ENCODE results near the gene KCNA4. TPM values are rescaled to one million over a fixed set of nuclear protein-coding genes. Genes with fewer than 3 reads are reported as not detected.

KCNA4 gene
- 0.27 and 0.53 TPM in 2 replicates for total RNA-seq
- long read RNA-seq, result 0 reads

- H3K27ac Mint-ChIP-seq, result no peak within 1 kb of the TSS
- peaks cover 40% of the 10 kb centered on the region for H3K27me3 Mint-ChIP-seq
- no peaks in the 10 kb centered on the region for H3K36me3 Mint-ChIP-seq (ENCODE audit: insufficient read depth)
- peak within 1 kb of the TSS; percentile 41 for H3K4me3 Mint-ChIP-seq (ENCODE audit: low read depth)
- H3K4me1 Mint-ChIP-seq (ENCODE audit: low read depth), result peaks cover 3% of the 10 kb centered on the region
- peak; percentile 59 for TF ChIP-seq CTCF (IDR thresholded peaks at IDR 0.05; ENCODE audit: unreplicated experiment)
- peaks cover 1% of the 10 kb centered on the region for H3K9me3 Mint-ChIP-seq (ENCODE audit: low read depth)
- DNase-seq (ENCODE audit: low spot score, unreplicated experiment), result peak; percentile 34
Observed at GRCh38 chr11:30016588-30017363, at the start of gene KCNA4. Gene KCNA4, minus strand, starts transcription at chr11:30017030. Its CDS starts 4,352 bp downstream, at chr11:30012678.

DNA sequence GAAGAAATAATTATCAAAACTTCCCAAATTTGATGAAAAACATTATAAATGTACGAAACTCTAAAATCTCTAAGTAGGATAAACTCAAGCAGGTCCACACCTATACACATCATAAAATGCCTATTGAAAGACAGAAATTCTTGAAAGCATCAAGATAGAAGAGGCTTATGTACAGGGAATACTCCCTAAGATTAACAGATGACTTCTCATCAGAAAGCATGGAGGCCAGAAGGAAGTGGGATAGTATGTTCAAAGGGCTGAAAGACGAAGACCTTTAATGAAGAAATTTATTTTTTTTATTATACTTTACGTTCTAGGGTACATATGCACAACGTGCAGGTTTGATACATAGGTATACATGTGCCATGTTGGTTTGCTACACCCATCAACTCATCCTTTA is 45.3 kb upstream of the KCNA4 start:
- Mint-ChIP-seq H3K27ac (no peak overlapping the region), H3K4me3 (ENCODE audit: low read depth) (no peak overlapping the region), H3K36me3 (ENCODE audit: insufficient read depth) (no peaks in the 10 kb centered on the region), H3K4me1 (ENCODE audit: low read depth) (no peaks in the 10 kb centered on the region), H3K9me3 (ENCODE audit: low read depth) (peaks cover 35% of the 10 kb centered on the region), H3K27me3 (no peaks in the 10 kb centered on the region)
- no peak for TF ChIP-seq CTCF (IDR thresholded peaks at IDR 0.05; ENCODE audit: unreplicated experiment)
- no peak for DNase-seq (ENCODE audit: low spot score, unreplicated experiment)

GRCh38 chr11:30059172-30059815 is 42.5 kb upstream of the KCNA4 start:
- no peaks in the 10 kb centered on the region for H3K36me3 Mint-ChIP-seq (ENCODE audit: insufficient read depth)
- no peak for DNase-seq (ENCODE audit: low spot score, unreplicated experiment)
- peaks cover 20% of the 10 kb centered on the region for H3K9me3 Mint-ChIP-seq (ENCODE audit: low read depth)
- no peaks in the 10 kb centered on the region for H3K4me1 Mint-ChIP-seq (ENCODE audit: low read depth)
- H3K4me3 Mint-ChIP-seq (ENCODE audit: low read depth), result no peak overlapping the region
- TF ChIP-seq CTCF (IDR thresholded peaks at IDR 0.05; ENCODE audit: unreplicated experiment), result no peak
- no peak overlapping the region for H3K27ac Mint-ChIP-seq
- no peaks in the 10 kb centered on the region for H3K27me3 Mint-ChIP-seq

DNA sequence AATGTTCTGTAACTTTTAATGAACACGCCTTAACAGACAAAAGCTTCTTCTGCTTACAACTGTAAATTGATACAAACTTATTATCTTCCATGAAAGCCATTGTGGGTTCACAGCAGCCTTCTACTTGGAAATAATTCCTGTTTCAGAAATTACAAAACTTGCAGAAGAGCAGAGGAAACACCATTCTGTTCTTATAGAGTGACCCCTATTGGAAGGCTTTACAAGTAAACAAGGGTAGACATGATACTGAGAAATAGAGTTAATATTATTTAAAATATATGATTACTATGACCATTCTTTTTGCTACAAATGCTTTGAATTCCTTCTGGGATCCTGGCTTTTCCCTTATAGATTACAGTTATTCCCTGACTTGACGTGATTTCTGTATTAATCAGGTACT is 32.4 kb upstream of the KCNA4 start:
- no peak for DNase-seq (ENCODE audit: low spot score, unreplicated experiment)
- H3K9me3 Mint-ChIP-seq (ENCODE audit: low read depth), result no peaks in the 10 kb centered on the region
- no peak overlapping the region for H3K4me3 Mint-ChIP-seq (ENCODE audit: low read depth)
- peaks cover 6% of the 10 kb centered on the region for H3K27me3 Mint-ChIP-seq
- H3K4me1 Mint-ChIP-seq (ENCODE audit: low read depth), result no peaks in the 10 kb centered on the region
- H3K27ac Mint-ChIP-seq, result peak overlapping the region; percentile 29
- TF ChIP-seq CTCF (IDR thresholded peaks at IDR 0.05; ENCODE audit: unreplicated experiment), result no peak
- no peaks in the 10 kb centered on the region for H3K36me3 Mint-ChIP-seq (ENCODE audit: insufficient read depth)

DNA sequence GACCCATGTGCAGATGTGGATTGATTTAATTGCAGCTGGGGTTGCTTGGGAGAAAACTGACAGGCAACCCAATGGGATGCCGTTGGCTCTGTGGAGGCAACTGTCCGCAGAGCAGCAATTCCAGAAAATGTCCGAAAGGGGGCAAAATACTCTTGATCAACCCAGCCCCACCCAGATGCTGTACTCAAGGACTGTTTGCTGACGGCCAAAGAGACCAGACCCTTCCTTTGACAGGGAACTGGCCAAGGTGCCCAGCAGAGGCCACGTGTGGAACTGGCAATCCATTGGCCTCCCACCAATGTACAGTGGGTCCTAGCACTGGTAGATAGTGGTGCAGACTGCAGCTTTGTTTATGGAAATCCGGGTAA is 29.7 kb upstream of the KCNA4 start:
- no peaks in the 10 kb centered on the region for H3K4me1 Mint-ChIP-seq (ENCODE audit: low read depth)
- no peak overlapping the region for H3K4me3 Mint-ChIP-seq (ENCODE audit: low read depth)
- H3K36me3 Mint-ChIP-seq (ENCODE audit: insufficient read depth), result no peaks in the 10 kb centered on the region
- H3K27ac Mint-ChIP-seq, result no peak overlapping the region
- no peaks in the 10 kb centered on the region for H3K9me3 Mint-ChIP-seq (ENCODE audit: low read depth)
- TF ChIP-seq CTCF (IDR thresholded peaks at IDR 0.05; ENCODE audit: unreplicated experiment), result peak; percentile 15
- H3K27me3 Mint-ChIP-seq, result peaks cover 6% of the 10 kb centered on the region
- DNase-seq (ENCODE audit: low spot score, unreplicated experiment), result no peak
